A673 (cell line): Measurements from ENCODE around the gene PIERCE2.

Experiments
- EZH2 ChIP-seq: fragments of 200-600 bp; sonication (generic); IDR thresholded peaks from 2 replicates; pipeline ENCODE4 v1.6.1; 2017; ENCODE audit warnings: borderline replicate concordance, low read depth, mild to moderate bottlenecking, mixed read lengths, antibody characterized with exemption, low read length; ENCODE audit not compliant: poor library complexity, severe bottlenecking
- TF ChIP-seq, protein P1 (sequence below): fragments of 300-800, 200-600 bp; sonication (generic); conservative IDR thresholded peaks from 2 replicates; pipeline ENCODE4 v1.5.1; 2017; ENCODE audit warnings: low read depth, mild to moderate bottlenecking, antibody characterized with exemption, low read length, moderate library complexity, mixed read lengths

DNA sequence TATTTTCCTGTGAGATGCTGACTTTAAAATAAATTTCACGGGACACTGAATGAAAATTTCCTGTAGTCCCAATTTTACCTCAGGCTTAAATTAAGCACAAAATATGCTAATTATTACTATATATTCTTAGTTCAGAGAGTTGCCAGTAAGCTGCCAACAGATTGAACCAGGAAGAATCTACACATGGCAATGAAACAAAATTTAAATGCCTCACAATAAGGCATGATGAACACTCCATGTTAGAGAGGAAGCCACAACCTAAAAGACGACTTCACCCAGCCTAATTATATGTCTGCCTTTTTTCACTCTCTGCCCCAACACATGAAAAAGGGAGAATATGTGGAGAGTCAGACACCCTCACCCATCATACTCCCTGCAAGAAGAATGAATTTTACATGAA lies 60.0 kb downstream of the PIERCE2 start:
- TF ChIP-seq, protein P1, sequence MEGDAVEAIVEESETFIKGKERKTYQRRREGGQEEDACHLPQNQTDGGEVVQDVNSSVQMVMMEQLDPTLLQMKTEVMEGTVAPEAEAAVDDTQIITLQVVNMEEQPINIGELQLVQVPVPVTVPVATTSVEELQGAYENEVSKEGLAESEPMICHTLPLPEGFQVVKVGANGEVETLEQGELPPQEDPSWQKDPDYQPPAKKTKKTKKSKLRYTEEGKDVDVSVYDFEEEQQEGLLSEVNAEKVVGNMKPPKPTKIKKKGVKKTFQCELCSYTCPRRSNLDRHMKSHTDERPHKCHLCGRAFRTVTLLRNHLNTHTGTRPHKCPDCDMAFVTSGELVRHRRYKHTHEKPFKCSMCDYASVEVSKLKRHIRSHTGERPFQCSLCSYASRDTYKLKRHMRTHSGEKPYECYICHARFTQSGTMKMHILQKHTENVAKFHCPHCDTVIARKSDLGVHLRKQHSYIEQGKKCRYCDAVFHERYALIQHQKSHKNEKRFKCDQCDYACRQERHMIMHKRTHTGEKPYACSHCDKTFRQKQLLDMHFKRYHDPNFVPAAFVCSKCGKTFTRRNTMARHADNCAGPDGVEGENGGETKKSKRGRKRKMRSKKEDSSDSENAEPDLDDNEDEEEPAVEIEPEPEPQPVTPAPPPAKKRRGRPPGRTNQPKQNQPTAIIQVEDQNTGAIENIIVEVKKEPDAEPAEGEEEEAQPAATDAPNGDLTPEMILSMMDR = no peak
- TF ChIP-seq EZH2 = no peak
